Measurements from ENCODE around the gene MAPKAP1. TPM values are rescaled to one million over a fixed set of nuclear protein-coding genes. Genes with fewer than 3 reads are reported as not detected.

The MAPKAP1 gene
- total RNA-seq, 2 experiments from 2014 or later: 66.2 to 78.8 TPM

GRCh38 chr9:125556046-125556721 is 150.8 kb downstream of the MAPKAP1 start:
- POLR2A ChIA-PET: no interaction called here
- Histone ChIP-seq H3K4me3 (ENCODE audit: low read depth, low read length, poor library complexity, severe bottlenecking) (no peak overlapping the region), H3K9me2 (ENCODE audit: insufficient read depth, low read length) (no peaks in the 10 kb centered on the region), H3K79me2 (ENCODE audit: insufficient read depth, low read depth, low read length) (no peaks in the 10 kb centered on the region), H2AFZ (ENCODE audit: low read length) (no peak overlapping the region), H3K9me3 (ENCODE audit: low read length) (no peaks in the 10 kb centered on the region), H3K27ac (ENCODE audit: low read depth, low read length, poor library complexity, severe bottlenecking) (no peak overlapping the region), H3K4me2 (ENCODE audit: low read length) (no peak overlapping the region), H4K20me1 (ENCODE audit: insufficient read depth, low read length) (no peaks in the 10 kb centered on the region), H3K36me3 (ENCODE audit: insufficient read depth, low read length) (peaks cover 15% of the 10 kb centered on the region; the same call in 1 of the 2 replicates), H3K4me1 (ENCODE audit: insufficient read depth, low read length, poor library complexity, severe bottlenecking) (no peaks in the 10 kb centered on the region)
- BruUV-seq (replicated peaks): no TSS peak
- no peak for DNase-seq (ENCODE audit: low spot score)
- CTCF ChIA-PET (ENCODE audit: unreplicated experiment): no interaction called here
- intact Hi-C loops (cut with micrococcal nuclease; ENCODE audit: unreplicated experiment): loop anchor here (5.0 to 10.0 kb wide), 2 partner anchors 76 to 669 kb away; no protein-coding TSS in a partner anchor
- TF ChIP-seq EZH2phosphoT487 (IDR thresholded peaks at IDR 0.05; ENCODE audit: borderline replicate concordance, low read depth, low read length) (no peak), CTCF (conservative IDR thresholded peaks at IDR 0.05; ENCODE audit: low read length) (no peak)

GRCh38 chr9:125554726-125555125 is 152.3 kb downstream of the MAPKAP1 start:
- Histone ChIP-seq H3K36me3 (ENCODE audit: insufficient read depth, low read length) (peaks cover 15% of the 10 kb centered on the region; the same call in 1 of the 2 replicates), H3K27ac (ENCODE audit: low read depth, low read length, poor library complexity, severe bottlenecking) (no peak overlapping the region), H3K9me3 (ENCODE audit: low read length) (no peaks in the 10 kb centered on the region), H3K4me1 (ENCODE audit: insufficient read depth, low read length, poor library complexity, severe bottlenecking) (no peaks in the 10 kb centered on the region), H3K4me3 (ENCODE audit: low read depth, low read length, poor library complexity, severe bottlenecking) (no peak overlapping the region), H2AFZ (ENCODE audit: low read length) (no peak overlapping the region), H3K9me2 (ENCODE audit: insufficient read depth, low read length) (no peaks in the 10 kb centered on the region), H3K4me2 (ENCODE audit: low read length) (no peak overlapping the region), H3K79me2 (ENCODE audit: insufficient read depth, low read depth, low read length) (no peaks in the 10 kb centered on the region), H4K20me1 (ENCODE audit: insufficient read depth, low read length) (no peaks in the 10 kb centered on the region)
- TF ChIP-seq EZH2phosphoT487 (IDR thresholded peaks at IDR 0.05; ENCODE audit: borderline replicate concordance, low read depth, low read length) (no peak), CTCF (conservative IDR thresholded peaks at IDR 0.05; ENCODE audit: low read length) (no peak)
- no TSS peak for BruUV-seq (replicated peaks)
- DNase-seq (ENCODE audit: low spot score): no peak
- ChIA-PET POLR2A (interaction anchor here (0.7 to 1.0 kb wide), 2 partner anchors 17 to 200 kb away, joined by 3 read pairs; no protein-coding TSS in a partner anchor), CTCF (ENCODE audit: unreplicated experiment) (no interaction called here)
- intact Hi-C loops (cut with micrococcal nuclease; ENCODE audit: unreplicated experiment): loop anchor here (5.0 to 10.0 kb wide), 2 partner anchors 78 to 670 kb away; no protein-coding TSS in a partner anchor

DNA sequence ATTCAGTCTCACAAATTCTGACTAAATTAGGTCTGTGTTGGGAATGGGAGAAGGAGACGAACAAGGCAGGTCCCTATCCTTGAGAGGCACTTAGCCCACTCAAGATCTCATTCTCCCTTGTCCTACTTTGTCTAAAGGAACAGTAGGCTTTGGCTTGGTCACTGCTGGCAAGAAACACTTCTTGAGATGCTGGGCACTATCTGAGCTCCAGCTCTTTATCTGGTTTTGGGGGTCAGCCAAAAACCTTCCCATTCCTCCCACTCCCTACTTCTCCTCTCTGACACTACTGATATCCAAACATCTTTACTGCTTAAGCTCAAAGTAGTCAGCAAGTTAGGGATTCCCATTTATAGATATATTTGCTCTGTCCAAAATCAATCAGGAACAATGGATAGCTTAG is 155.2 kb downstream of the MAPKAP1 start:
- TF ChIP-seq EZH2phosphoT487 (IDR thresholded peaks at IDR 0.05; ENCODE audit: borderline replicate concordance, low read depth, low read length) (no peak), CTCF (conservative IDR thresholded peaks at IDR 0.05; ENCODE audit: low read length) (no peak)
- no TSS peak for BruUV-seq (replicated peaks)
- Histone ChIP-seq H3K9me3 (ENCODE audit: low read length) (no peaks in the 10 kb centered on the region), H2AFZ (ENCODE audit: low read length) (no peak overlapping the region), H3K79me2 (ENCODE audit: insufficient read depth, low read depth, low read length) (no peaks in the 10 kb centered on the region), H3K4me1 (ENCODE audit: insufficient read depth, low read length, poor library complexity, severe bottlenecking) (no peaks in the 10 kb centered on the region), H3K27ac (ENCODE audit: low read depth, low read length, poor library complexity, severe bottlenecking) (no peak overlapping the region), H3K36me3 (ENCODE audit: insufficient read depth, low read length) (no peaks in the 10 kb centered on the region), H4K20me1 (ENCODE audit: insufficient read depth, low read length) (0 out of 2 replicates have a peak, but pooled peaks cover 3% of the 10 kb centered on the region), H3K4me3 (ENCODE audit: low read depth, low read length, poor library complexity, severe bottlenecking) (no peak overlapping the region), H3K9me2 (ENCODE audit: insufficient read depth, low read length) (no peaks in the 10 kb centered on the region), H3K4me2 (ENCODE audit: low read length) (no peak overlapping the region)
- DNase-seq (ENCODE audit: low spot score): no peak
- POLR2A ChIA-PET: interaction anchor here (1.3 kb wide), 1 partner anchor 10 kb away, joined by 6 read pairs; no protein-coding TSS in a partner anchor
- intact Hi-C loops (cut with micrococcal nuclease; ENCODE audit: unreplicated experiment): loop anchor here (10.0 kb wide), 1 partner anchor 673 kb away; no protein-coding TSS in a partner anchor
- CTCF ChIA-PET (ENCODE audit: unreplicated experiment): no interaction called here
